SK-N-SH (cell line): ENCODE measurements around the gene P2RY14. TPM values are rescaled to one million over a fixed set of nuclear protein-coding genes. Genes with fewer than 3 reads are reported as not detected.
A peak's percentile ranks its signal among the peaks of the same experiment; 100 is the strongest.

Experiments used
- CTCF ChIA-PET: fragments of 300-600, 350-600 bp; formaldehyde crosslinking; extraction: SDS; loops from one replicate; lab custom pipeline; 2021; lab: Yijun Ruan, JAX
- POLR2A ChIA-PET: fragments of 350-600 bp; sonication (Branson Sonifier 250); formaldehyde crosslinking; extraction: SDS; loops from one replicate; lab custom pipeline; 2020; ENCODE audit warnings: antibody characterized with exemption, inconsistent platforms; lab: Yijun Ruan, JAX
- DNase-seq: peaks from one replicate; pipeline ENCODE4 v3.0.0; 2012
- H2AFZ ChIP-seq: fragments of 200-600 bp; sonication (generic); 2 replicates; pipeline ENCODE4 v1.8.1; 2016; ENCODE audit warnings: antibody characterized with exemption, mild to moderate bottlenecking, low read depth
- H3F3A ChIP-seq: fragments of 200-600 bp; sonication (generic); replicated peaks from 2 replicates; pipeline ENCODE3; 2016; ENCODE audit warnings: antibody characterized with exemption, mild to moderate bottlenecking; ENCODE audit not compliant: insufficient read depth
- H3K27ac ChIP-seq, 2 experiments: fragments of 200-500 bp in 1 of 2; fragments of 200-600 bp in 1 of 2; sonication (Bioruptor generic) in 1 of 2; sonication (generic), shearing (Covaris generic) in 1 of 2; 2 replicates each; pipeline versions ENCODE4 v1.5.1 to v1.6.1; 2014 to 2016; ENCODE audit warnings: low read depth in 2 of 2, inconsistent platforms in 1 of 2, low read length in 1 of 2, mild to moderate bottlenecking in 1 of 2, mixed read lengths in 1 of 2
- H3K27me3 ChIP-seq: fragments of 200-600 bp; sonication (generic), shearing (Covaris generic); 2 replicates; pipeline ENCODE4 v1.6.1; 2016; ENCODE audit warnings: mixed run types; ENCODE audit not compliant: insufficient read depth
- H3K36me3 ChIP-seq, 2 experiments: fragments of 200-500 bp in 1 of 2; fragments of 200-600 bp in 1 of 2; sonication (Bioruptor generic) in 1 of 2; sonication (generic) in 1 of 2; replicated peaks in 1 of 2; 2 replicates each; pipeline versions ENCODE3 to v1.5.1; 2014 to 2016; ENCODE audit warnings: low read length in 1 of 2, mild to moderate bottlenecking in 1 of 2; ENCODE audit not compliant: insufficient read depth in 2 of 2, control insufficient read depth in 1 of 2
- H3K4me1 ChIP-seq, 2 experiments: fragments of 200-500 bp in 1 of 2; fragments of 200-600 bp in 1 of 2; sonication (Bioruptor generic) in 1 of 2; sonication (generic), shearing (Covaris generic) in 1 of 2; 2 replicates each; pipeline versions ENCODE4 v1.5.1 to v1.6.1; 2014 to 2016; ENCODE audit warnings: low read depth in 1 of 2, low read length in 1 of 2, mixed run types in 1 of 2; ENCODE audit not compliant: insufficient read depth in 2 of 2, control insufficient read depth in 1 of 2
- H3K4me2 ChIP-seq: fragments of 200-600 bp; sonication (generic), shearing (Covaris generic); 2 replicates; pipeline ENCODE4 v1.6.1; 2017; ENCODE audit warnings: mixed run types
- H3K4me3 ChIP-seq, 2 experiments: fragments of 200-500 bp in 1 of 2; fragments of 200-600 bp in 1 of 2; sonication (Bioruptor generic) in 1 of 2; sonication (generic), shearing (Covaris generic) in 1 of 2; 2 replicates each; pipeline versions ENCODE4 v1.5.1 to v1.8.1; 2014 to 2016; ENCODE audit warnings: low read depth in 2 of 2, inconsistent platforms in 1 of 2, low read length in 1 of 2, mild to moderate bottlenecking in 1 of 2, mixed read lengths in 1 of 2, moderate library complexity in 1 of 2
- H3K79me2 ChIP-seq: fragments of 200-600 bp; sonication (generic); 2 replicates; pipeline ENCODE4 v1.8.1; 2017; ENCODE audit warnings: mild to moderate bottlenecking; ENCODE audit not compliant: insufficient read depth
- H3K9ac ChIP-seq: fragments of 200-600 bp; sonication (generic); 2 replicates; pipeline ENCODE4 v1.6.1; 2017; ENCODE audit warnings: mixed run types
- H3K9me2 ChIP-seq: fragments of 200-600 bp; sonication (generic); 2 replicates; pipeline ENCODE4 v1.6.1; 2017; ENCODE audit warnings: mixed run types
- H3K9me3 ChIP-seq: fragments of 200-600 bp; sonication (generic); 2 replicates; pipeline ENCODE4 v1.6.1; 2017; ENCODE audit warnings: mixed run types, mild to moderate bottlenecking, moderate library complexity
- H4K20me1 ChIP-seq: fragments of 200-600 bp; sonication (generic); 2 replicates; pipeline ENCODE4 v1.6.1; 2017; ENCODE audit warnings: mild to moderate bottlenecking, mixed run types; ENCODE audit not compliant: insufficient read depth
- CTCF ChIP-seq: fragments of 200-600 bp; sonication (generic); IDR thresholded peaks from 2 replicates; pipeline ENCODE4 v1.6.1; 2017; ENCODE audit warnings: antibody characterized with exemption, mild to moderate bottlenecking, moderate library complexity
- FOSL2 ChIP-seq: IDR thresholded peaks from 2 replicates; pipeline ENCODE4 v1.4.0; 2012; ENCODE audit warnings: low read depth, mild to moderate bottlenecking, moderate library complexity, borderline replicate concordance
- FOXM1 ChIP-seq: IDR thresholded peaks from 2 replicates; pipeline ENCODE4 v1.4.0; 2012; ENCODE audit warnings: low read depth, mild to moderate bottlenecking
- GABPA ChIP-seq: IDR thresholded peaks from 2 replicates; pipeline ENCODE4 v1.4.0; 2012; ENCODE audit warnings: low read depth, mild to moderate bottlenecking
- JUND ChIP-seq: IDR thresholded peaks from 2 replicates; pipeline ENCODE4 v1.4.0; 2012
- MAX ChIP-seq: IDR thresholded peaks from 2 replicates; pipeline ENCODE4 v1.4.0; 2012; ENCODE audit warnings: low read depth
- NRF1 ChIP-seq: IDR thresholded peaks from 2 replicates; pipeline ENCODE4 v1.6.1; 2012; ENCODE audit warnings: low read depth, mild to moderate bottlenecking, low read length
- POLR2AphosphoS5 ChIP-seq: IDR thresholded peaks from 2 replicates; pipeline ENCODE4 v1.6.1; 2012; ENCODE audit warnings: low read depth, low read length
- REST ChIP-seq: IDR thresholded peaks from 2 replicates; pipeline ENCODE4 v1.6.1; 2012; ENCODE audit warnings: mild to moderate bottlenecking, low read depth, low read length, moderate library complexity
- RFX5 ChIP-seq: IDR thresholded peaks from 2 replicates; pipeline ENCODE4 v1.6.1; 2012; ENCODE audit warnings: mild to moderate bottlenecking, improper control_type of control experiment, low read length
- RXRA ChIP-seq: IDR thresholded peaks from 2 replicates; pipeline ENCODE4 v1.4.0; 2012; ENCODE audit warnings: low read depth, mild to moderate bottlenecking, borderline replicate concordance
- TAF1 ChIP-seq: IDR thresholded peaks from 2 replicates; pipeline ENCODE4 v1.6.1; 2012; ENCODE audit warnings: low read depth, mild to moderate bottlenecking, low read length, moderate library complexity, borderline replicate concordance
- YY1 ChIP-seq: IDR thresholded peaks from 2 replicates; pipeline ENCODE4 v1.4.0; 2012; ENCODE audit warnings: low read depth, mild to moderate bottlenecking
- polyA plus RNA-seq, 3 experiments: library from polyadenylated mRNA; depleted of rRNA; stranded (reverse); fragments of >200 nt; gene quantifications; 2 replicates each; pipeline ENCODE4 v1.2.3, GENCODE V29; 2012
- TF ChIP-seq, protein P1 (sequence below): fragments of 150-350 bp; IDR thresholded peaks from 2 replicates; pipeline ENCODE4 v1.6.1; 2016; ENCODE audit warnings: mild to moderate bottlenecking, low read depth, low read length
- TF ChIP-seq, protein P2 (sequence below): IDR thresholded peaks from 2 replicates; pipeline ENCODE4 v1.4.0; 2012; ENCODE audit warnings: low read depth, borderline replicate concordance
- TF ChIP-seq, protein P3 (sequence below): fragments of 150-350 bp; IDR thresholded peaks from 2 replicates; pipeline ENCODE4 v1.6.1; 2017; ENCODE audit warnings: antibody characterized with exemption, low read length, low read depth, borderline replicate concordance

The P2RY14 gene
- polyA plus RNA-seq, 1 of the 3 experiments (the other 2 are of a cell fraction), result not detected

DNA sequence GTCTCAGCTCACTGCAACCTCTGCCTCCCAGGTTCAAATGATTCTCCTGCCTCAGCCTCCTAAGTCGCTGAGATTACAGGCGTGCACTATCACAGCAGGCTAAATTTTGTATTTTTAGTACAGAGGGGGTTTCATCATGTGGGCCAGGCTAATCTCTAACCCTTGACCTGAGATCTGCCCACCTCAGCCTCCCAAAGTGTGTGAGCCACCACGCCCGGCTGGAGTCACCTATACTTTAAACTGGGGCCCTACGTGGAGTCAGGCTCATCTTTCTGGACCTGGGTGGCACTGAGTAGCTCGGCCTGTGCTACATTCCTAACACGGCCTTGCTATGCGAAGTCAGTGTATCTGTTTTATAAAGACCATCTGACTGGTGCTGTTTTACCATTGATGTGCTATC lies 81.1 kb downstream of the P2RY14 start (continued):
- TF ChIP-seq REST (no peak), FOXM1 (no peak)

- no peaks in the 10 kb centered on the region for H3F3A ChIP-seq
- no peaks in the 10 kb centered on the region for H3K4me1 ChIP-seq
- peak overlapping the region in 1 of 2 experiments; percentile 1; a peak in 1 of 4 replicates for H3K27ac ChIP-seq
- H3K36me3 ChIP-seq, result no peaks in the 10 kb centered on the region
- TF ChIP-seq POLR2AphosphoS5 (no peak), REST (no peak), RXRA (no peak), RFX5 (no peak), CTCF (no peak), TAF1 (no peak), FOXM1 (no peak), NRF1 (no peak), YY1 (no peak), MAX (no peak), FOSL2 (no peak), GABPA (no peak), JUND (no peak)
- TF ChIP-seq, protein P1, sequence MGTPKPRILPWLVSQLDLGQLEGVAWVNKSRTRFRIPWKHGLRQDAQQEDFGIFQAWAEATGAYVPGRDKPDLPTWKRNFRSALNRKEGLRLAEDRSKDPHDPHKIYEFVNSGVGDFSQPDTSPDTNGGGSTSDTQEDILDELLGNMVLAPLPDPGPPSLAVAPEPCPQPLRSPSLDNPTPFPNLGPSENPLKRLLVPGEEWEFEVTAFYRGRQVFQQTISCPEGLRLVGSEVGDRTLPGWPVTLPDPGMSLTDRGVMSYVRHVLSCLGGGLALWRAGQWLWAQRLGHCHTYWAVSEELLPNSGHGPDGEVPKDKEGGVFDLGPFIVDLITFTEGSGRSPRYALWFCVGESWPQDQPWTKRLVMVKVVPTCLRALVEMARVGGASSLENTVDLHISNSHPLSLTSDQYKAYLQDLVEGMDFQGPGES, result no peak
- TF ChIP-seq, protein P2, sequence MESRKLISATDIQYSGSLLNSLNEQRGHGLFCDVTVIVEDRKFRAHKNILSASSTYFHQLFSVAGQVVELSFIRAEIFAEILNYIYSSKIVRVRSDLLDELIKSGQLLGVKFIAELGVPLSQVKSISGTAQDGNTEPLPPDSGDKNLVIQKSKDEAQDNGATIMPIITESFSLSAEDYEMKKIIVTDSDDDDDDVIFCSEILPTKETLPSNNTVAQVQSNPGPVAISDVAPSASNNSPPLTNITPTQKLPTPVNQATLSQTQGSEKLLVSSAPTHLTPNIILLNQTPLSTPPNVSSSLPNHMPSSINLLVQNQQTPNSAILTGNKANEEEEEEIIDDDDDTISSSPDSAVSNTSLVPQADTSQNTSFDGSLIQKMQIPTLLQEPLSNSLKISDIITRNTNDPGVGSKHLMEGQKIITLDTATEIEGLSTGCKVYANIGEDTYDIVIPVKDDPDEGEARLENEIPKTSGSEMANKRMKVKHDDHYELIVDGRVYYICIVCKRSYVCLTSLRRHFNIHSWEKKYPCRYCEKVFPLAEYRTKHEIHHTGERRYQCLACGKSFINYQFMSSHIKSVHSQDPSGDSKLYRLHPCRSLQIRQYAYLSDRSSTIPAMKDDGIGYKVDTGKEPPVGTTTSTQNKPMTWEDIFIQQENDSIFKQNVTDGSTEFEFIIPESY, result no peak
- TF ChIP-seq, protein P3, sequence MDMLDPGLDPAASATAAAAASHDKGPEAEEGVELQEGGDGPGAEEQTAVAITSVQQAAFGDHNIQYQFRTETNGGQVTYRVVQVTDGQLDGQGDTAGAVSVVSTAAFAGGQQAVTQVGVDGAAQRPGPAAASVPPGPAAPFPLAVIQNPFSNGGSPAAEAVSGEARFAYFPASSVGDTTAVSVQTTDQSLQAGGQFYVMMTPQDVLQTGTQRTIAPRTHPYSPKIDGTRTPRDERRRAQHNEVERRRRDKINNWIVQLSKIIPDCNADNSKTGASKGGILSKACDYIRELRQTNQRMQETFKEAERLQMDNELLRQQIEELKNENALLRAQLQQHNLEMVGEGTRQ, result no peak
- TF ChIP-seq, all 33 proteins: peak for 0
- no peak for DNase-seq
- Histone ChIP-seq H2AFZ (no peak overlapping the region), H3K79me2 (no peaks in the 10 kb centered on the region), H3K9me3 (no peaks in the 10 kb centered on the region), H4K20me1 (no peaks in the 10 kb centered on the region), H3K4me2 (no peak overlapping the region), H3K4me3 (no peak overlapping the region), H3K9me2 (no peaks in the 10 kb centered on the region), H3K9ac (no peak overlapping the region), H3K27me3 (no peaks in the 10 kb centered on the region)
- CTCF ChIA-PET, result interaction anchor here (0.7 to 3.3 kb wide), 4 partner anchors 10 to 32 kb away, joined by 3 to 21 read pairs (median 5); no protein-coding TSS in a partner anchor
- POLR2A ChIA-PET, result no interaction called here
Measured at GRCh38 chr3:151196434-151196833, 81.9 kb downstream of the P2RY14 start.
